ENCODE data around the gene LTC4S.
A peak's percentile ranks its signal among the peaks of the same experiment; 100 is the strongest.

The LTC4S gene

DNA sequence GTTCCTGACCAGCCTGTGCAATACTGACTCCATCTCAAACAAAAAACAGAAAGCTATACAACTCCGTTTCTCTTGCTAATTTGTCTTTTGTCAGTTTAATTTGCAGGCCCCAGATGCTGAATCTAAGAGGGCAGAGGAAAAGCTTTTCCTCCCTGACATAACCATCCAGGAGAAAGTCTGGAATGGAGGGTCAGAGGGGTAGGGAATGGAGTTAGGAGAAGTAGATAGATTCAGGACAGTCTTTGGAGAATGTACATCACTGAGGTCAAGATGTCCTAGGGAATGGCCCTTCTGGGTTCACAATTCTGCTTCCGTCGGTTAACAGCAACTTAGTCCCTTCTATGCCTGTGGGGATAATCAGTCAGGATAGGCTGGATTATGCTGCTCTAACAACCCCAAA lies 20.3 kb downstream of the LTC4S start:
- DNase-seq, result no peak

DNA sequence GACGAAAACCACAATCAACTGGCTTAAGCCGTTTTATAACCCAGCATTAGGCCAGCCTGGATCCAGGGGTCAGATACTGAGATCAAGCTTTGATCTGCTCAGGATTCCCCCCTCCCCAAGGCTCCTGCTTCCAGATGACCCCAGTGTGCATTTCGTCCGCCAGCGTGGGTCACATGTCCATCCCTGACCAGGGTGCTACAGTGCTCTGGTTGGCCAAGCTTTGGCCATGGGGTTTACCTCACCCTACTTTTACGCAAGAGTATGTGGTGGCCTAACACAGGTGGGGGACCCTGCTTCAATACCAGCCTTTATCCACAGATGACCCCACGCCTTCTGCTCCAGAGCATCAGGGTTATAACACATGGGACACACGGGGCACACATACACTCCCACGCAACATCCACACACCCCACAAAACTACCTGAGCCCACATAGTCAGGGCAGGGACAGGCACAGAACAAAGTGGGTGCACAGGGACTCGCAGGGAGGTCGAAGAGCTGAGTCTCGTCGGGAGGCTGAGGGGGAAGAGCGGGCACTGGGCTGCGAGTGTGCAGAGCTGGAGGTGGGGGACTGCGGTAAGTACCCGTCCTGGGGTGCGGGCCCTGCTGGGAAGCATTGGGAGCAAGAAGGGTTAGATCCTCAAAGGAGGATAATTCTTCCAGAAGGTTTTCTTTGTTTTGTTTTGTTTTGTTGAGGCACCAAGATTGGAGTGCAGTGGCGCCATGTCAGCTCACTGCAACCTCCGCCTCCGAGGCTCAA lies 21.9 kb downstream of the LTC4S start:
- DNase-seq, result no peak

DNA sequence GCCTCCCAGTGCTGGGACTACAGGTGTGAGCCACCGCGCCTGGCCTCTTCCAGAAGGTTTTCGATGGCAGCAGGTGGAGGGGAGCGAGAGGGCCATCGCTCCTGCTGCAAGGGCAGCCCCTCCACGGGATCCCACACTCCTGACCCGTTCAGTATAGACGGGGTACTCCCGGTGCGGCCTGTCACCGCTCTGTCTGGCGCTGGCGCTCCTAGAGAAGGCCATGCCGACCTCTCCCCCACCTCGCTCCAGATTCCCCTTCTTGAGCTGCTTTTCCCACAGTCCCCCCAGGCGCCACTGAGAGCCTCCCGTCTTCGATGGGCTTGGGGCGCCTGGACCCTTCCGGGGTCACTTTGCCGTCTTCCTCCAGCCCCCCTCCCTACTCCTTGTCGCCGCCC lies 22.6 kb downstream of the LTC4S start:
- DNase-seq, result no peak

- no peak for DNase-seq
Observed at GRCh38 chr5:179816796-179817469, 23.1 kb downstream of the LTC4S start.

DNA sequence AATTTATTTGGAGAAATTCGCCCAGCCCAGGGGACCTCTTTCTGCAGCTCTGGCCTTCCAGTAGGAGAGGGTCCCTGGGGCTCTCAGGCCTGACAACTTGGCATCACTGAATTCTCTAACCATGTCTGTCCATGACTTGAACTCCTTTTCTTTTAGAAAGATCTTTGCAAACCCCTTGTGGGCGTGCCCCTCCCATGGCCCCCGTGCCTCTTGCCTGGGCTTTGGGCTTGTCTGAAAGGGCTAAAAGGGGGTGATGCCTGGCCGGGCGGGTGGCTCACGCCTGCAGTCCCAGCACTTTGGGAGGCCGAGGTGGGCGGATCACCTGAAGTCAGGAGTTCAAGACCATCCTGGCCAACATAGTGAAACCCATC lies 23.7 kb downstream of the LTC4S start:
- no peak for DNase-seq

DNA sequence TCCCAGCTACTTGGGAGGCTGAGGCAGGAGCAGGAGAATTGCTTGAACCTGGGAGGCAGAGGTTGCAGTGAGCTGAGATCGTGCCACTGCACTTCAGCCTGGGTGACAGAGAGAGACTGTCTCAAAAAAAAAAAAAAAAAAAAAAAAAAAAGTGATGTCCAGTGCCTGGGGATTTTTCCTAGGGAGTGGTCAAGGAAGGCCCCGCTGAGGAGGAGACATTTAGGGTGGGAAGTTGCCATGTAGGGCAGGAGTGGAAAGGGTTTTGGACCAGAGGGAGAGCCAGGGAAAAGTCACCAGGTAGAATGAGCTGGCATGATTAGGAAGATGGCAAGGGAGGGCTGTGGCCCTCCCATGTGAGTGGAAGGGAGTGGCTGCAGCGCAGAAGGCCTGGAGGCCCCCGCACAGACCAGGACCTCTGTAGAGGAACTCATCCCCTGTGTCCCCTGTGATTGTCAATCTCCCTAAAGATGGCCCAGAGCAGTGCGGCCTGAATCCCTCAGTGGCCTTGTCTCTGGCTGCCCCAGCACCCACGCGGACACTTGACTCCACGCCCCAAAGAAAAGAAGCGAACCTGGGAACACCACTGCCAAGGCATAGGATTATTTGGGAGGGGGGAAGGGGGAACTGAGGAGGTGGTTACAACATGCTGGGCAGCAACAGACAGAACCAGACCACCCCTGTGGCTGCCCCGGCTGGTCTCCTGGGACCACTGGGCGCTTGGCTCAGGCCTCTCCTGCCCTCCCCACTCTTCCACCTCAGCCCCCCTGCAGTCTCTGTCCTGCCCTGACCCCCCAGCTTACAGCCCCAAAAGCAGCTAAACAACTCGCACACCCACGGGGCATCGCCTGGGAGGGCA lies 24.3 kb downstream of the LTC4S start:
- DNase-seq, result no peak

GRCh38 chr5:179818746-179819295 lies 25.0 kb downstream of the LTC4S start:
- peak; percentile 94 for DNase-seq

GRCh38 chr5:179819296-179820126 lies 25.7 kb downstream of the LTC4S start:
- peak; percentile 78 for DNase-seq

- no peak for DNase-seq
Observed at GRCh38 chr5:179820127-179820482, 26.3 kb downstream of the LTC4S start.

DNA sequence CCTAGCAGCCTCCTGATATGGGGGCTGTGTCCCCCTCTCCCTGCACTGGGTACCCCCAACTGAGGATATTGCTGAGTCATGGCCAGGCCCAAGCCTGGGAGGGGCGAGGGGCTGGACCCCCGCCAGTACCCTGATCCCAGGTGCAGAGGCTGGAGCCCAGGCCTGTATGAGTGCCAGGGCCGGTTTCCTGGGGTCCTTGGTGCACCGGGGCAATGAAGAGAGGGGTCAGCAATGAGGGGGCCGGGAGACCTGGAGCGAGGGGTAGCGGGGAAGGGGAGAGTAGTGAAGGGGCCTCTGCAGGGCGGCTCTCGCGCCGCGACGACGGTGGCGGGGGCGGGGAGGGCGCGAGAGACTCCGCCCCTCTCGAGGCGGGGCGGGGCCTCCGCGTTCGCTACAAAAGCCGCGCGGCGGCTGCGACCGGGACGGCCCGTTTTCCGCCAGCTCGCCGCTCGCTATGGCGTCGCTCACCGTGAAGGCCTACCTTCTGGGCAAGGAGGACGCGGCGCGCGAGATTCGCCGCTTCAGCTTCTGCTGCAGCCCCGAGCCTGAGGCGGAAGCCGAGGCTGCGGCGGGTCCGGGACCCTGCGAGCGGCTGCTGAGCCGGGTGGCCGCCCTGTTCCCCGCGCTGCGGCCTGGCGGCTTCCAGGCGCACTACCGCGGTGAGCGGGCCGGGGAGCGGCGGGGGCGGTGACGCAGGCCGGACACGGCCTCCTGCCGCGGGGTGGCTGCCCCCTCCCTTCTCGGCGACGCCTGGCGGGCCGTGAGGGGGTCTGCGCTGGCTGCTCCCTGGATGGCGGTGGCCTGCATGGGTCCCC lies 26.9 kb downstream of the LTC4S start, which contains the start of gene SQSTM1:
Gene SQSTM1 (plus strand): TSS at position 423 of the 815 bp plus-strand sequence. CDS start 32 bp downstream, at position 455.
- DNase-seq, result peak; percentile 94

GRCh38 chr5:179821298-179822058 lies 27.7 kb downstream of the LTC4S start:
- peak; percentile 90 for DNase-seq

GRCh38 chr5:179822059-179822432 lies 28.3 kb downstream of the LTC4S start:
- no peak for DNase-seq

GRCh38 chr5:179822444-179822990 lies 28.7 kb downstream of the LTC4S start:
- no peak for DNase-seq

DNA sequence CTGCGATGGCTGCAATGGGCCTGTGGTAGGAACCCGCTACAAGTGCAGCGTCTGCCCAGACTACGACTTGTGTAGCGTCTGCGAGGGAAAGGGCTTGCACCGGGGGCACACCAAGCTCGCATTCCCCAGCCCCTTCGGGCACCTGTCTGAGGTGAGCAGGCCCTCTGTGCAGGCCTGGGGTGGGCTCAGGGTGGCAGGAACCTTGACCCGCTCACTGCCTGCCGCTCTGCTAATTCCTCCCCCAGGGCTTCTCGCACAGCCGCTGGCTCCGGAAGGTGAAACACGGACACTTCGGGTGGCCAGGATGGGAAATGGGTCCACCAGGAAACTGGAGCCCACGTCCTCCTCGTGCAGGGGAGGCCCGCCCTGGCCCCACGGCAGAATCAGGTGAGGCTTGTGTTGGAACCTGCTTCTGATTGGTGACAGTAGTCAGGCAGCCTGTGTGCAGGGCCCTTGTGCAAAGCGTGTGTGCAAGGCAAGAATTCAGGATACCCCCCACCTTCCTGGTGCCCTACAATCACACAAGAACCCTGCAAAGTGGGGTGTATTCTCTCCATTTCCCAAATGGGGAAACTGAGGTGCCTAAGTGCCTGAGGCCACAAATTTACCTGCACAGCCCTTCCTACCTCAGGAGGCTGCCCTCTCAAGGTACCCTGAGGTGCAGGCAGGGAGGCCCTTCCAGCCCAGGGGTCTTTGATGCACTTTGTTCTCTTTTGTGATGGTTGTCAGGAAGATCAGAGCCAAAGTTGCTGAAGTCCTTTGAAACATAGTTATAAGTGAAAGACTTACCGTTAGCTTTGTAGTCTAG lies 30.4 kb downstream of the LTC4S start:
- DNase-seq, result no peak

- no peak for DNase-seq
Observed at GRCh38 chr5:179824745-179825112, 30.9 kb downstream of the LTC4S start.

GRCh38 chr5:179825655-179826182 lies 31.9 kb downstream of the LTC4S start:
- DNase-seq, result no peak

DNA sequence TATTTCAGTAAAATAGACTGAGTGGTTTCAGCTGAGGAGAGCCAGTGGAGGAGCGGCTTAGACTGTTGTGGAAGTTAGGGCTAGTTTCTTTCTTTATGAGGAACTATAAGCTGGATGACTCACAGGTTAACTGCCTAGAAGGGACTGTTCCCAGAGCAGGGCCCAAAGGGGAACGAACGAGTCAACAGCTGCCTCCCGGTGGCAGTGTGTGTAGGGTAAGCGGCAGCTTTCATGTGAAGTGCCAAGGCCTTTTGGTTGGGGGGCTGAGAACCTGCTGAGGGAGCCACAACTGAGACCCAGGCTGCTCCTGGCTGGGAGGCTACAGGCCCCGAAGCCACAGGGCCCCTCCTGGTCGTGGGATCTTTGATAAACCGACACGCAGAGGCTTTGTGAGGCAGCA lies 33.9 kb downstream of the LTC4S start:
- DNase-seq, result no peak

- no peak for DNase-seq
Observed at GRCh38 chr5:179828756-179829421, 35.1 kb downstream of the LTC4S start.

All from midbrain (tissue), 1 donor.